IMR-90 (cell line): ENCODE results near the gene TENT5A. TPM values are rescaled to one million over a fixed set of nuclear protein-coding genes. Genes with fewer than 3 reads are reported as not detected.

Experiments
- ATAC-seq: fragments of 200-7000 bp; cut with Tn5 transposase; 2 replicates; pipeline ENCODE4 v1.9.1; 2020; ENCODE audit warnings: low read depth, mild to moderate bottlenecking, moderate library complexity
- BruUV-seq: library from RNA; stranded (reverse); fragments of 400-500 nt; replicated peaks from 2 replicates; lab custom pipeline; 2021; lab: Mats Ljungman, UMichigan
- CTCF ChIA-PET: fragments of 300-600 bp; formaldehyde crosslinking; extraction: SDS; loops from one replicate; lab custom pipeline; 2021; ENCODE audit warnings: antibody characterized with exemption; lab: Yijun Ruan, JAX
- POLR2A ChIA-PET: fragments of 300-600 bp; sonication (Branson Sonifier 250); formaldehyde crosslinking; loops from one replicate; lab custom pipeline; 2022; ENCODE audit warnings: antibody characterized with exemption; ENCODE audit not compliant: unreplicated experiment; lab: Charles Lee
- DNase-seq: peaks from one replicate; pipeline ENCODE4 v3.0.0; 2013
- H2AFZ ChIP-seq: replicated peaks from 2 replicates; pipeline ENCODE3; 2013; ENCODE audit warnings: low read length, mild to moderate bottlenecking; ENCODE audit not compliant: poor library complexity
- H2AK5ac ChIP-seq: 2 replicates; pipeline ENCODE4 v1.6.1; 2013; ENCODE audit warnings: low read depth, low read length, inconsistent platforms
- H2AK9ac ChIP-seq: replicated peaks from 2 replicates; pipeline ENCODE3; 2013; ENCODE audit warnings: mild to moderate bottlenecking, low read depth, low read length, moderate library complexity; ENCODE audit not compliant: poor library complexity
- H2BK120ac ChIP-seq: 2 replicates; pipeline ENCODE4 v1.6.1; 2013; ENCODE audit warnings: low read depth, low read length, inconsistent platforms
- H2BK15ac ChIP-seq: 3 replicates; pipeline ENCODE4 v1.6.1; 2013; ENCODE audit warnings: low read depth, low read length, inconsistent platforms
- H2BK20ac ChIP-seq: 2 replicates; pipeline ENCODE4 v1.6.1; 2013; ENCODE audit warnings: low read depth, mild to moderate bottlenecking, inconsistent platforms, low read length, moderate library complexity
- H2BK5ac ChIP-seq: 2 replicates; pipeline ENCODE4 v1.6.1; 2013; ENCODE audit warnings: mild to moderate bottlenecking, low read depth, low read length, inconsistent platforms; ENCODE audit not compliant: poor library complexity, severe bottlenecking
- H3K14ac ChIP-seq: replicated peaks from 2 replicates; pipeline ENCODE4 v1.6.1; 2013; ENCODE audit warnings: low read depth, low read length, inconsistent platforms
- H3K18ac ChIP-seq: 2 replicates; pipeline ENCODE4 v1.6.1; 2013; ENCODE audit warnings: low read depth, low read length, control low read depth
- H3K23ac ChIP-seq: 2 replicates; pipeline ENCODE4 v1.6.1; 2013; ENCODE audit warnings: low read depth, low read length, inconsistent platforms
- H3K27ac ChIP-seq: 2 replicates; pipeline ENCODE4 v1.5.1; 2013; ENCODE audit warnings: mild to moderate bottlenecking, control low read depth, low read length; ENCODE audit not compliant: insufficient read depth
- H3K27me3 ChIP-seq: 2 replicates; pipeline ENCODE4 v1.6.1; 2013; ENCODE audit warnings: low read length; ENCODE audit not compliant: control insufficient read depth, insufficient read depth
- H3K36me3 ChIP-seq: 2 replicates; pipeline ENCODE4 v1.6.1; 2013; ENCODE audit warnings: low read length, mixed read lengths; ENCODE audit not compliant: control insufficient read depth, insufficient read depth
- H3K4ac ChIP-seq: 2 replicates; pipeline ENCODE4 v1.6.1; 2013; ENCODE audit warnings: low read depth, low read length, inconsistent platforms
- H3K4me1 ChIP-seq: 2 replicates; pipeline ENCODE4 v1.6.1; 2013; ENCODE audit warnings: low read length, mixed read lengths; ENCODE audit not compliant: control insufficient read depth, insufficient read depth
- H3K4me2 ChIP-seq: 2 replicates; pipeline ENCODE4 v1.6.1; 2013; ENCODE audit warnings: low read depth, mild to moderate bottlenecking, control low read depth, low read length, moderate library complexity
- H3K4me3 ChIP-seq: 2 replicates; pipeline ENCODE4 v1.5.1; 2013; ENCODE audit warnings: low read depth, mild to moderate bottlenecking, control low read depth, low read length, moderate library complexity; ENCODE audit not compliant: insufficient read depth
- H3K56ac ChIP-seq: 2 replicates; pipeline ENCODE4 v1.6.1; 2013; ENCODE audit warnings: low read length, inconsistent platforms; ENCODE audit not compliant: insufficient read depth; ENCODE audit errors: extremely low read depth
- H3K79me1 ChIP-seq, 2 experiments: 2 replicates each; pipeline ENCODE4 v1.6.1; 2013; ENCODE audit warnings: low read length in 2 of 2, inconsistent platforms in 1 of 2, low read depth in 1 of 2
- H3K9ac ChIP-seq: 2 replicates; pipeline ENCODE4 v1.6.1; 2013; ENCODE audit warnings: low read depth, low read length, control low read depth
- H3K9me1 ChIP-seq: 2 replicates; pipeline ENCODE4 v1.6.1; 2013; ENCODE audit warnings: low read length, inconsistent platforms; ENCODE audit not compliant: insufficient read depth
- H3K9me3 ChIP-seq: 2 replicates; pipeline ENCODE4 v1.6.1; 2013; ENCODE audit warnings: low read length; ENCODE audit not compliant: control insufficient read depth, insufficient read depth
- H4K20me1 ChIP-seq: 2 replicates; pipeline ENCODE4 v1.6.1; 2013; ENCODE audit warnings: low read length, inconsistent platforms; ENCODE audit not compliant: insufficient read depth
- H4K5ac ChIP-seq: 2 replicates; pipeline ENCODE4 v1.6.1; 2013; ENCODE audit warnings: mild to moderate bottlenecking, low read depth, low read length, control low read depth
- H4K8ac ChIP-seq, 2 experiments: 2 replicates each; pipeline ENCODE4 v1.6.1; 2013; ENCODE audit warnings: low read depth in 2 of 2, low read length in 2 of 2, control low read depth in 1 of 2, inconsistent platforms in 1 of 2
- H4K91ac ChIP-seq: 2 replicates; pipeline ENCODE4 v1.6.1; 2013; ENCODE audit warnings: low read depth, low read length, inconsistent platforms; ENCODE audit not compliant: insufficient read depth
- BHLHE40 ChIP-seq: fragments of 150-350 bp; IDR thresholded peaks from 2 replicates; pipeline ENCODE4 v1.6.1; 2016; ENCODE audit warnings: mild to moderate bottlenecking, low read depth, low read length
- CEBPB ChIP-seq: IDR thresholded peaks from 2 replicates; pipeline ENCODE4 v1.6.1; 2012; ENCODE audit warnings: low read depth, low read length, improper control_type of control experiment
- CHD1 ChIP-seq: IDR thresholded peaks from 2 replicates; pipeline ENCODE4 v1.6.1; 2012; ENCODE audit warnings: low read depth, low read length, improper control_type of control experiment
- CTCF ChIP-seq: conservative IDR thresholded peaks from 2 replicates; pipeline ENCODE4 v1.5.1; 2012; ENCODE audit warnings: mild to moderate bottlenecking, low read depth, low read length, improper control_type of control experiment
- ELK1 ChIP-seq: fragments of 150-350 bp; IDR thresholded peaks from 2 replicates; pipeline ENCODE4 v1.6.1; 2016; ENCODE audit warnings: low read depth, mild to moderate bottlenecking, low read length, moderate library complexity, borderline replicate concordance
- FOS ChIP-seq: fragments of 150-350 bp; IDR thresholded peaks from 2 replicates; pipeline ENCODE4 v1.6.1; 2016; ENCODE audit warnings: low read depth, low read length
- MAFK ChIP-seq: IDR thresholded peaks from 2 replicates; pipeline ENCODE4 v1.6.1; 2012; ENCODE audit warnings: low read depth, low read length, improper control_type of control experiment
- MAZ ChIP-seq: IDR thresholded peaks from 2 replicates; pipeline ENCODE4 v1.6.1; 2012; ENCODE audit warnings: low read depth, mild to moderate bottlenecking, low read length, improper control_type of control experiment, moderate library complexity, borderline replicate concordance
- MXI1 ChIP-seq: IDR thresholded peaks from 2 replicates; pipeline ENCODE4 v1.6.1; 2012; ENCODE audit warnings: low read depth, mild to moderate bottlenecking, low read length, moderate library complexity, borderline replicate concordance
- NFE2L2 ChIP-seq: fragments of 150-350 bp; IDR thresholded peaks from 2 replicates; pipeline ENCODE4 v1.6.1; 2016; ENCODE audit warnings: low read depth, mild to moderate bottlenecking, low read length
- POLR2A ChIP-seq: IDR thresholded peaks from 2 replicates; pipeline ENCODE4 v1.6.1; 2012; ENCODE audit warnings: mild to moderate bottlenecking, low read depth, low read length
- RAD21 ChIP-seq: IDR thresholded peaks from 2 replicates; pipeline ENCODE4 v1.6.1; 2012; ENCODE audit warnings: low read length, improper control_type of control experiment
- RCOR1 ChIP-seq: IDR thresholded peaks from 2 replicates; pipeline ENCODE4 v1.6.1; 2012; ENCODE audit warnings: mild to moderate bottlenecking, low read length, improper control_type of control experiment; ENCODE audit not compliant: insufficient replicate concordance
- RFX5 ChIP-seq: IDR thresholded peaks from 2 replicates; pipeline ENCODE4 v1.8.0; 2012; ENCODE audit warnings: low read depth, mild to moderate bottlenecking, low read length, moderate library complexity
- SMC3 ChIP-seq: fragments of 150-350 bp; IDR thresholded peaks from 2 replicates; pipeline ENCODE4 v1.6.1; 2016; ENCODE audit warnings: low read depth, mild to moderate bottlenecking, antibody characterized with exemption, low read length, moderate library complexity
- USF2 ChIP-seq: fragments of 150-350 bp; IDR thresholded peaks from 2 replicates; pipeline ENCODE4 v1.6.1; 2017; ENCODE audit warnings: mild to moderate bottlenecking, antibody characterized with exemption, low read length, low read depth
- WGBS, 2 experiments: methylation state at CpG; one replicate each; pipeline versions ENCODE4 v1.1.5 to v1.1.7; 2013; ENCODE audit warnings: missing lambda C conversion rate in 2 of 2; ENCODE audit not compliant: insufficient read length in 1 of 2; ENCODE audit errors: extremely low coverage in 2 of 2; 5-methylcytosine and 5-hydroxymethylcytosine counted together
- dilution Hi-C: fragments of 300-500 bp; cut with HindIII; formaldehyde crosslinking; loops from one replicate; pipeline ENCODE4 v1.14.3; 2018; ENCODE audit warnings: low sequenced_read_pairs; ENCODE audit not compliant: unreplicated experiment
- in situ Hi-C: fragments of 300-500 bp; cut with MboI; formaldehyde crosslinking; loops from 3 replicates; pipeline ENCODE4 v1.14.3; 2019; ENCODE audit warnings: low sequenced_read_pairs, inconsistent platforms, mixed read lengths
- intact Hi-C: fragments of 100-400 bp; cut with micrococcal nuclease; formaldehyde crosslinking; loops from 2 replicates; pipeline ENCODE4 v1.10.0; 2022
- polyA plus RNA-seq, 3 experiments: library from polyadenylated mRNA; depleted of rRNA; stranded (reverse); fragments of >200 nt; gene quantifications; 2 replicates each; pipeline ENCODE4 v1.2.3, GENCODE V29; 2012; ENCODE audit warnings: low replicate concordance in 1 of 3
- total RNA-seq: library from RNA; depleted of rRNA; stranded (reverse); fragments of >200 nt; gene quantifications from 2 replicates; pipeline ENCODE4 v1.2.3, GENCODE V29; 2012

Gene TENT5A
- total and polyA plus RNA-seq, 2 of the 4 experiments (the other 2 are of a cell fraction) = 3.5 to 10.8 TPM

GRCh38 chr6:81758221-81758620 is 5.7 kb upstream of the TENT5A start:
- Histone ChIP-seq H3K79me1 (no peaks in the 10 kb centered on the region), H3K18ac (no peak overlapping the region), H3K9me3 (no peaks in the 10 kb centered on the region), H2AFZ (no peak overlapping the region), H4K20me1 (no peaks in the 10 kb centered on the region), H2BK20ac (no peak overlapping the region), H3K9me1 (0 out of 2 replicates have a peak, but pooled peaks cover 4% of the 10 kb centered on the region), H3K36me3 (no peaks in the 10 kb centered on the region), H3K9ac (no peak overlapping the region), H4K5ac (no peak overlapping the region), H2BK5ac (no peak overlapping the region), H3K4me3 (no peak overlapping the region), H2AK9ac (no peak overlapping the region), H3K4me1 (peaks cover 9% of the 10 kb centered on the region), H3K23ac (no peak overlapping the region), H2AK5ac (0 out of 2 replicates have a peak overlapping the region, but pooled peaks have one; percentile 33), H3K4ac (no peak overlapping the region), H3K4me2 (no peak overlapping the region), H3K27ac (no peak overlapping the region), H4K91ac (no peak overlapping the region), H4K8ac (no peak overlapping the region), H2BK15ac (no peak overlapping the region), H3K56ac (no peak overlapping the region), H3K14ac (no peak overlapping the region), H2BK120ac (no peak overlapping the region), H3K27me3 (no peaks in the 10 kb centered on the region)
- dilution Hi-C loops (no loop called here), intact Hi-C loops (loop anchor here (10.0 kb wide), 3 partner anchors 793 to 1623 kb away; no protein-coding TSS in a partner anchor), in situ Hi-C loops (loop anchor here (10.0 to 25.0 kb wide), 3 partner anchors 1153 to 1621 kb away; no protein-coding TSS in a partner anchor)
- BruUV-seq = no TSS peak
- TF ChIP-seq MAZ (no peak), NFE2L2 (no peak), BHLHE40 (no peak), SMC3 (no peak), MAFK (no peak), POLR2A (no peak), RFX5 (no peak), CEBPB (no peak), CHD1 (no peak), MXI1 (no peak), USF2 (no peak), CTCF (no peak), FOS (no peak), RCOR1 (no peak), RAD21 (no peak), ELK1 (no peak)
- no peak for DNase-seq
- ATAC-seq = no peak
- POLR2A ChIA-PET = no interaction called here
- no CpG with 5 or more reads among the region's 4 CpGs for WGBS, 2 experiments
- CTCF ChIA-PET = no interaction called here
